ENCODE results near the gene CALHM4.
A peak's percentile ranks its signal among the peaks of the same experiment; 100 is the strongest.

CALHM4 gene

DNA sequence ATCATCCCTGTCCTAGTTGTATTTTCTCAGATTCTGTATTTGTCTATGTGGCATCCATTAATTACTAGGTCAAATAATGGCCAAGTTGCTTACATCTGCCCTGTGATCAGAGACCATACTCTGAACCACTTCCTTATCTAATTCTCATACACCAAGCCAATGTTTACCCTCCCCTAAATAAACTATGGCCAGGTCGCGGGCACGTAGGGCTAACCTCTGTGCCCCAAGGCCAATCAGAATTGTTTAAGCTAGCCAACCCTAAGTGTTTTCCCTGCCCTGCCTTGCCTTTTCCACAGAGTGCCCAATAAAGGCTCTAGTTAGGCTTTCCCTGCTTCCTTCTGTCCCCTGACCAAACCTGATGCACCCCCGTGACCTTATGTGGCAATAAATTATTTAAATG, 2.8 kb upstream of the CALHM4 start:
- Mint-ChIP-seq H3K27ac (ENCODE audit: low read depth) (no peak overlapping the region), H3K36me3 (ENCODE audit: insufficient read depth) (no peaks in the 10 kb centered on the region), H3K9me3 (no peaks in the 10 kb centered on the region), H3K4me3 (no peak overlapping the region), H3K4me1 (no peaks in the 10 kb centered on the region), H3K27me3 (peaks cover 52% of the 10 kb centered on the region)
- ATAC-seq (replicated peaks; ENCODE audit: extremely low read depth, poor library complexity, severe bottlenecking) (no peak), DNase-seq (ENCODE audit: low spot score in 2 of 2) (no peak)

DNA sequence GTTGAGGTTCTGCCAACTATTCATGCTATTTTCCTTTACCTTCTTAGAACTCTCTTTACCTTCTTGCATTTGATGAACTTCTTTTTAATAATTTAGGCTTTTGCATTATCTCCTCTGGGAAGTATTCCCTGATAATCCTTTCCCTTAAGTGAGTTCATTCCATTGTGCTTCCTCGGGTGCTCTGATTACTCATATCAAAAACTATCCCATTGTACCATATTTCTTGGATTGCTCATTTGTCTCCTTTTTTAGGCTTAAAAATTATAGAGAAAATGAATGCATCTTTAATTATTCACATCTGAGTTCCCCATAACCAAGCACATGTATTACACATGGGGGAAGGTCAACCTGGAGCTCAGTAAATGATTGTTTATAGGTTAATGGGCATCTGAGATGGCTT, 2.5 kb downstream of the CALHM4 start:
- no peak overlapping the region for H3K4me3 Mint-ChIP-seq

DNA sequence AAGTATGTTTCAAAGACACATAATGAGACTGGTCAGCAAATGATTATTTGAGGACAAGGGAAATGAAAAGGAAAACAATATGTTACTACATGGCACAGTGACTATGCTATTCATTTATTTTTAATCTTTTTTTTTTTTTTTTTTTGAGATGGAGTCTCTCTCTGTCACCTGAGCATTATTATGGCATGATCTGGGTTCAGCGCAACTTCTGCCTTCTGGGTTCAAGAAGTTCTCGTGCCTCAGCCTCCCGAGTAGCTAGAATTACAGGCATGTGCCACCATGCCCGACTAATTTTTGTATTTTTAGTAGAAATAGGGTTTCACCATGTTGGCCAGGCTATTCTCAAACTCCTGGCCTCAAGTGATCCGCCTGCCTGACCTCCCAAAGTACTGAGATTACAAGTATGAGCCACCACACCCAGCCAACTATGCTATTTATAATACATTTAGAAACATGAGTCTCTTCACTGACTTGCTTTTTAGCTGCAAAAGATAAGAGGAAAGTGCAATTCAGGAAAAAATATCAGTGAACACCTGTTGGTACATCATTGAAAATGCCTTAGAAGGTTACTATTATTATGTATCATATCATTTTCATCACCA, 3.4 kb downstream of the CALHM4 start:
- H3K36me3 Mint-ChIP-seq (ENCODE audit: insufficient read depth), result no peaks in the 10 kb centered on the region
- no peaks in the 10 kb centered on the region for H3K9me3 Mint-ChIP-seq
- no peak overlapping the region for H3K4me3 Mint-ChIP-seq
- H3K27me3 Mint-ChIP-seq, result peaks cover 23% of the 10 kb centered on the region
- ATAC-seq (replicated peaks; ENCODE audit: extremely low read depth, poor library complexity, severe bottlenecking) (no peak), DNase-seq (ENCODE audit: low spot score in 2 of 2) (no peak)
- H3K4me1 Mint-ChIP-seq, result no peaks in the 10 kb centered on the region
- no peak overlapping the region for H3K27ac Mint-ChIP-seq (ENCODE audit: low read depth)

More for the DNA sequence above, 2.5 kb downstream of the CALHM4 start:
- ATAC-seq (replicated peaks; ENCODE audit: extremely low read depth, poor library complexity, severe bottlenecking) (no peak), DNase-seq (ENCODE audit: low spot score in 2 of 2) (no peak)
- H3K4me1 Mint-ChIP-seq, result no peaks in the 10 kb centered on the region
- H3K27ac Mint-ChIP-seq (ENCODE audit: low read depth), result no peak overlapping the region
- peaks cover 27% of the 10 kb centered on the region for H3K27me3 Mint-ChIP-seq
- H3K9me3 Mint-ChIP-seq, result no peaks in the 10 kb centered on the region
- H3K36me3 Mint-ChIP-seq (ENCODE audit: insufficient read depth), result no peaks in the 10 kb centered on the region

DNA sequence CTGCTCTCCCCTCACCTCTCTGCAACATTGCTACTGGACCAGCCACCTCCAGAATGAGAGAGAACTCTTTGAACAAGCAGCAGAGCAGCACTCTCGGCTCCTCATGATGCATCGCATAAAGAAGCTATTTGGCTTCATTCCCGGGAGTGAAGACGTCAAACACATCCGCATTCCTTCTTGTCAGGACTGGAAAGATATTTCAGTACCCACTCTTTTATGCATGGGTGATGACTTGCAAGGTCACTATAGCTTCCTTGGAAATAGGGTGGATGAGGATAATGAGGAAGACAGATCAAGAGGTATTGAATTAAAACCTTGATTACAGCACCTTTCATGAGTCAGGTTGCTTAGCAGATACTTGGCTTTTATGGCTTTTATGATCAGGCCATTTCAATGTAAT, 4.3 kb downstream of the CALHM4 start:
- Mint-ChIP-seq H3K9me3 (no peaks in the 10 kb centered on the region), H3K4me1 (no peaks in the 10 kb centered on the region), H3K27me3 (peaks cover 27% of the 10 kb centered on the region), H3K27ac (ENCODE audit: low read depth) (no peak overlapping the region), H3K4me3 (no peak overlapping the region), H3K36me3 (ENCODE audit: insufficient read depth) (no peaks in the 10 kb centered on the region)
- DNase-seq (ENCODE audit: low spot score in 2 of 2) (no peak), ATAC-seq (replicated peaks; ENCODE audit: extremely low read depth, poor library complexity, severe bottlenecking) (no peak)

DNA sequence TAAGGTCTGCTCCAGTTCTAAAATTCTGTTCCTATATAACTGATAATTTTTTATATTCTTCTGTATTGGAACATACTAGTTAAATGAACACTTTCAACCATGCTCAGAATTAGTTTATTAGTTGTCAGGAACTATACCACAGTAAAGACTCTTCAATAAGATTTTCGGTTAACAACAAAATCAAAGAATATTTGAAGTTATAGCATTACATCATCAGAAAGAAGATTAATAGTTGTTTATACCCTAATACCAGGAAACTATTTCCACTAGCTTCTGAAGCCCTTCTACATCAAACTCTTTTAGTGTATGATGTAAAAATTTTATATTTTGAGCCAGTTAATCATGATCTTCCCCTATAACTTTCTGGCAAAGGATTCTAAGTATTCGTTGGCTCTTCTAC, 6.6 kb downstream of the CALHM4 start:
- peaks cover 27% of the 10 kb centered on the region for H3K27me3 Mint-ChIP-seq

DNA sequence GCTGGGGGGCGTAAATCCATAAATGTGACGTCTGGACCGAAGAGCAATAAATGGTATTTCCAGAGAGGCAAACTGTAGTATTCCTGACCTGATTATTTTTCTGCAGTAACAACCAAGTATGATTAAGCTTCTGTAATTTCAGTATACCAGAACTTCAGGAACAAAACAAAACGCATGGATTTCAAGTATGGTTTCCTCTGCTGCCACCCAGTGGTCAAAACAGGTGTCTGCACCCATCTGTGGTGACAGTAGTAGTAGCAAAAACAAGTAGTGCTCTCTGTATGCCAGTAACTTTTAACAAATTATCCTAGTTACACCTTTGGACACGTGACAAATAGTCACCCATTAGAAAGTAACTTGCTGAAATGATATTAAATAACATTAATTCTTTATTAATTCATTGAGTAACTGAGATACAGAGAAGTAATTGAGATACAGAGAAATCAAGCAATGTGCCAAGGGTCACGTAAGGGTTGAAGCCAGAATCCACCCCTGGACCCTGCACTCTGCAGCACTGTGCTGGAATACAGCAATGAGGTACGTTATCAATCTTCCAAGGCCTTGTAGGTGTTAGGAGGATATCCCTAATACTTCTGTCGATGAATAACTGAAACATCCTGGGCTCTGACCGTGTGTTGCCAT, 7.9 kb downstream of the CALHM4 start:
- Mint-ChIP-seq H3K27me3 (peaks cover 27% of the 10 kb centered on the region), H3K4me1 (no peaks in the 10 kb centered on the region), H3K4me3 (no peak overlapping the region), H3K36me3 (ENCODE audit: insufficient read depth) (no peaks in the 10 kb centered on the region), H3K27ac (ENCODE audit: low read depth) (no peak overlapping the region), H3K9me3 (no peaks in the 10 kb centered on the region)
- ATAC-seq (replicated peaks; ENCODE audit: extremely low read depth, poor library complexity, severe bottlenecking) (peak; percentile 68), DNase-seq (ENCODE audit: low spot score in 2 of 2) (peak; percentile 47 to 55)

More for the DNA sequence above, 6.6 kb downstream of the CALHM4 start:
- Mint-ChIP-seq H3K36me3 (ENCODE audit: insufficient read depth) (no peaks in the 10 kb centered on the region), H3K4me3 (no peak overlapping the region), H3K4me1 (no peaks in the 10 kb centered on the region), H3K27ac (ENCODE audit: low read depth) (no peak overlapping the region), H3K9me3 (no peaks in the 10 kb centered on the region)
- DNase-seq (ENCODE audit: low spot score in 2 of 2) (no peak), ATAC-seq (replicated peaks; ENCODE audit: extremely low read depth, poor library complexity, severe bottlenecking) (no peak)

DNA sequence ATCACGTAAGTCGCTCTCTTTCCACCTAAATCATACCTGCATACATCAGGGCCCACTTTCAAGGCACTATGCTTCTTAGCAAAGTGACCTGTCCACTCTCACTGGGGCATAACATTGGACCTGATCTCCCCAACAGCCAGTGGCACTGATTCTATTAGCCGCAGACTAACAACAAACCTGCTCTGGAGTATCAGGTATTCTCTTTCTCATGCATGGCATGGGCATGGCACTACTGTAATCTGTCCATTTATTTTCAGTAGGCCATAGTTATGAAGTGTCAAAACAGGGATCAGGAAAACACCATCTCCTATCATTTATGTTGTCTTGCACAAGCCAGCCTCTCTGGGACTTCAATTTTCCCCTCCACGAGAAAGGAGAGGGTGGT, 8.5 kb downstream of the CALHM4 start:
- ATAC-seq (replicated peaks; ENCODE audit: extremely low read depth, poor library complexity, severe bottlenecking) (no peak), DNase-seq (ENCODE audit: low spot score in 2 of 2) (no peak)
- H3K36me3 Mint-ChIP-seq (ENCODE audit: insufficient read depth), result no peaks in the 10 kb centered on the region
- H3K27me3 Mint-ChIP-seq, result peaks cover 27% of the 10 kb centered on the region
- H3K4me1 Mint-ChIP-seq, result no peaks in the 10 kb centered on the region
- H3K27ac Mint-ChIP-seq (ENCODE audit: low read depth), result no peak overlapping the region
- H3K4me3 Mint-ChIP-seq, result no peak overlapping the region
- H3K9me3 Mint-ChIP-seq, result no peaks in the 10 kb centered on the region

DNA sequence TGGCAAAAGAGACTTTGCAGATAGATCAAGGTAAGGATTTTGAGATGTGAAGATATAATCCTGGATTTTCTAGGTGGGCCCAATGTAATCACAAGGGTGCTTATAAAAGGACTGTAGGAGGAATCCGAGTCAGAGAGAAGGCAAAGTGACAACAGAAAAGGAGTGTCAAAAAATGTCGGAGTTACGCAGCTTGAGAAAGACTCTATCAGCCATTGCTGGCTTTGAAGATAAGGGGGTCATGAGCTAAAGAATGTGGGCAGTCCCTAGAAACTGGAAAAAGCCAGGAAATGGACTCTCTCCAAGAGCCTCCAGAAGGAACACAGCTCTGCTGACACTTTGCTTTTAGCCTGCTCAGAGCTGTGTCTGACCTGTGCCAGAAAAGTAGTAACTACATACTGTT, 9.1 kb downstream of the CALHM4 start:
- Mint-ChIP-seq H3K36me3 (ENCODE audit: insufficient read depth) (no peaks in the 10 kb centered on the region), H3K4me3 (no peak overlapping the region), H3K9me3 (no peaks in the 10 kb centered on the region), H3K4me1 (no peaks in the 10 kb centered on the region), H3K27me3 (peaks cover 27% of the 10 kb centered on the region), H3K27ac (ENCODE audit: low read depth) (no peak overlapping the region)
- no peak for DNase-seq (ENCODE audit: low spot score in 2 of 2)
- ATAC-seq (replicated peaks; ENCODE audit: extremely low read depth, poor library complexity, severe bottlenecking), result no peak

DNA sequence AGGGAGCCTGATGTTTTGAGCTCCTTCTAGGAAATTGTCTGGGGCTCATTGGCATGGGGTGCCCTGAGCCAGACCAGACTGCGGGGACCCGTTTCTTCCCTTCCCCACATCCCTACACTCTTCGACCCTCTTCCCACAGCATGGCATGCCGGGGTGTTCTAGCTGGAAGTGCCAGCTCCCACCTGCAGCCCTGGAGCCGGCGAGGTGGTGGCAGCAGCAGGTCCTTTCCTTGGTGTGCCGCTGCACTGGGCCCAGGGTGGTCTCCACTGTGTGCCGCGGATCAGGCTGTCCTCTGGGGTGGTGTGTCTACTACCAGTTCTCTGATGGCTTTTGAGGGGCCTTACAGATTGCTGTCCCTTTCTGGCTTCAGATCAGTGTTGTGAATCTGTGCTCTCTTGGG, 10.3 kb downstream of the CALHM4 start:
- DNase-seq (ENCODE audit: low spot score in 2 of 2) (no peak), ATAC-seq (replicated peaks; ENCODE audit: extremely low read depth, poor library complexity, severe bottlenecking) (no peak)
- Mint-ChIP-seq H3K4me1 (no peaks in the 10 kb centered on the region), H3K27ac (ENCODE audit: low read depth) (no peak overlapping the region), H3K27me3 (peaks cover 27% of the 10 kb centered on the region), H3K9me3 (no peaks in the 10 kb centered on the region), H3K36me3 (ENCODE audit: insufficient read depth) (no peaks in the 10 kb centered on the region), H3K4me3 (no peak overlapping the region)

DNA sequence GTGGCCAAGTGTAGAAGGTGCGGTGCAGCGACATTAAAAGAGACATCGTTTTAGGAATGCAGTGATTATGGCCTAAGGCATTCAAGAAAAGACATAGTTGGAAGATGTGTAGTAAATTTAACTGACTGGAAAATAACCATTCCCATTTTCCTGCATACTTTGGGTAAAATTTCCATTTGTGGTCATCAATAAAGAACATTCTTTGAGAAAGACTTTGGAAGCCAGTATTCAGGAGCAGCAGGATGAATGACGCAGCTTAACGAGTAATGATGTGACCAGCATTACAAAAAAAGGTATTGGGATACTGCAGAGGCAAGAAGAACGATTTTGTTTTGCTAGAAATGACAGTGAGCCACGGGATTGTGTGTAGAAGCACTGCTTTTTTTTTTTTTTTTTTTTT, 10.8 kb downstream of the CALHM4 start:
- no peak overlapping the region for H3K27ac Mint-ChIP-seq (ENCODE audit: low read depth)

DNA sequence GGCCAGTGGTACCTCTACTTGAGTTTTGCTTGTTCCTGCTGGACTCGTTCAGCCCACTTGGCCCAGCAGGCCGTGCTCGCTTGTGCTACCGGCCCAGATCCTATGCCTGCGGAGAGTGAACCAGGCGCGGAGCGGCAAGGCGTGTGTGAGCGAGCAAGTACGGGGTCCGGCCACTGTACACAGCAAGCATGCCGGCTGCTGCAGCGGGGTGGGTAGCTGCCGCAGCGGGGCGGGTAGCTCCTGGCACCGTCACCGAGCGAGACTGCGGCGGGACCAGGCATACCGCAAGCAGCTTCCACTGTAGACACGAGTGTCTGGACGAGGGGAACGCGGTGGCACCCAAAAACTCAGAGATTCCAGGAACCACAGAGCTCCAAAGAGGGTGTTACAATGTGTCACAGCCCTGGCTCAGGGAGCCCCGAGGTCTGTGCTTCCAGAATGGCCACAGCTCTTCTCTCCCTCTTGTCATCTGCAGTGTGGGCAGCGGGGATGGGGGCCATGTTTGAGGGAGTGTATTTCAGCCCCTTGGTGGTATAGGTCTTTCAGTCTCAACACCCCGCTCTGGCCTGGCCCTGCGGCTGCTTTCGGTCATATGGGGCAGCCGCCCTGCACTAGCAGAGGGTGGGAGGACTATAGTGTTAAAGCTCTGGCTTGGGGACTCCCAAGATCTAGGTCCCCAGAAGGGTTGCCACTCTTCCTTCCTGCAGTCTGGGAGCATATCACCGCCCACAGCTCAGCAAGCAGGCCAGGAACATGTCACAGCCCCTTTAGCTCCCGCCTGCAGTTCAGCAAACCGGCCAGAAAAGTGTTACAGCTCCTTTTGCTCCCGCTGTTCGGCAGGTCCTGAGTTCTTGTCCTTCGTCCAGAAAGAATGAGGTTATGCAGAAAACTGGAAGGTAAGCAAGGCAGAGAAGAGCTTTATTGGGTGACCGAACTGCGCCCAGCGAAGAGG, 11.6 kb downstream of the CALHM4 start:
- H3K36me3 Mint-ChIP-seq (ENCODE audit: insufficient read depth), result no peaks in the 10 kb centered on the region
- H3K9me3 Mint-ChIP-seq, result no peaks in the 10 kb centered on the region
- no peak overlapping the region for H3K27ac Mint-ChIP-seq (ENCODE audit: low read depth)
- peaks cover 27% of the 10 kb centered on the region for H3K27me3 Mint-ChIP-seq
- DNase-seq (ENCODE audit: low spot score in 2 of 2), result no peak
- peaks cover 6% of the 10 kb centered on the region for H3K4me1 Mint-ChIP-seq
- peak; percentile 30 for ATAC-seq (replicated peaks; ENCODE audit: extremely low read depth, poor library complexity, severe bottlenecking)
- H3K4me3 Mint-ChIP-seq, result peak overlapping the region; percentile 34

More for the DNA sequence above, 10.8 kb downstream of the CALHM4 start:
- Mint-ChIP-seq H3K27me3 (peaks cover 27% of the 10 kb centered on the region), H3K4me1 (no peaks in the 10 kb centered on the region), H3K9me3 (no peaks in the 10 kb centered on the region), H3K4me3 (no peak overlapping the region), H3K36me3 (ENCODE audit: insufficient read depth) (no peaks in the 10 kb centered on the region)
- DNase-seq (ENCODE audit: low spot score in 2 of 2) (no peak), ATAC-seq (replicated peaks; ENCODE audit: extremely low read depth, poor library complexity, severe bottlenecking) (no peak)

DNA sequence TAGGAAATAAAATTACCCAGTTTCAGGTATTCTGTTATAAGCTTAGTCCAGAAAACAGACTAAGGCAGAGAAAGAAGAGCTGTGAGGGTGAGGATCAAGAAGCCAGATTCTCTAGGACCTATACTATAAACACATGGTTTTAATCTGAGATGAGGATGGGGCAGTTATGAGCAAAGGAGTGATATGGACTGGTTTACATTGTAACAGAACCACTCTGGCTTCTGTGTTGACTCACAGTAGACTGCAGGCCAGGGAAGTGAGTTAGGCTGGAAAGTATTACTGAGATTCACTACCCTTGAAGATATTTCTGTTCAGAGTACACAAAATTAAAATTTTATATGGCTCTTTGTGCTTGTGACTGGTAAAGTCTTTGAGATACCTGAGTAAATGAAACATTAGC, 14.6 kb downstream of the CALHM4 start:
- H3K36me3 Mint-ChIP-seq (ENCODE audit: insufficient read depth), result peaks cover 18% of the 10 kb centered on the region
- peaks cover 27% of the 10 kb centered on the region for H3K4me1 Mint-ChIP-seq
- ATAC-seq (replicated peaks; ENCODE audit: extremely low read depth, poor library complexity, severe bottlenecking) (no peak), DNase-seq (ENCODE audit: low spot score in 2 of 2) (no peak)
- no peaks in the 10 kb centered on the region for H3K9me3 Mint-ChIP-seq
- H3K27me3 Mint-ChIP-seq, result peaks cover 13% of the 10 kb centered on the region
- H3K27ac Mint-ChIP-seq (ENCODE audit: low read depth), result no peak overlapping the region
- no peak overlapping the region for H3K4me3 Mint-ChIP-seq

All from central memory CD8-positive, alpha-beta T cell (primary cell).